HepG2 (cell line): ENCODE measurements around the gene RNPS1. TPM values are rescaled to one million over a fixed set of nuclear protein-coding genes. Genes with fewer than 3 reads are reported as not detected.

Experiments used
- CBFB ChIP-seq: sonication (generic); formaldehyde crosslinking; IDR thresholded peaks from 2 replicates; pipeline ENCODE4 v1.4.0; 2020; ENCODE audit warnings: missing genetic modification reagents
- CCDC6 ChIP-seq: sonication (generic); formaldehyde crosslinking; IDR thresholded peaks from 2 replicates; pipeline ENCODE4 v1.8.1; 2022; ENCODE audit warnings: mild to moderate bottlenecking, missing genetic modification reagents, moderate library complexity
- CHD2 ChIP-seq: IDR thresholded peaks from 2 replicates; pipeline ENCODE4 v1.6.1; 2011; ENCODE audit warnings: low read depth, low read length, improper control_type of control experiment
- JDP2 ChIP-seq: sonication (generic); formaldehyde crosslinking; IDR thresholded peaks from 2 replicates; pipeline ENCODE4 v1.8.1; 2022; ENCODE audit warnings: missing genetic modification reagents, borderline replicate concordance
- KDM3A ChIP-seq: IDR thresholded peaks from 2 replicates; pipeline ENCODE4 v1.6.1; 2018; ENCODE audit warnings: low read depth, missing compliant biosample characterization
- KDM6A ChIP-seq: IDR thresholded peaks from 2 replicates; pipeline ENCODE4 v1.6.1; 2016; ENCODE audit warnings: low read depth
- MTF2 ChIP-seq: sonication (generic); formaldehyde crosslinking; IDR thresholded peaks from 2 replicates; pipeline ENCODE4 v1.5.0; 2020; ENCODE audit warnings: missing genetic modification reagents, borderline replicate concordance
- NR2F1 ChIP-seq, 2 experiments: fragments of 450-650 bp in 1 of 2; formaldehyde crosslinking in 1 of 2; IDR thresholded peaks; 2 replicates each; pipeline versions ENCODE4 v1.5.0 to v1.6.1; 2016 to 2020; ENCODE audit warnings: mild to moderate bottlenecking in 1 of 2, missing compliant biosample characterization in 1 of 2, missing genetic modification reagents in 1 of 2, moderate library complexity in 1 of 2
- POLR2AphosphoS5 ChIP-seq: IDR thresholded peaks from 2 replicates; pipeline ENCODE4 v1.6.1; 2012; ENCODE audit warnings: low read depth, low read length
- SNAI1 ChIP-seq: sonication (generic); formaldehyde crosslinking; IDR thresholded peaks from 2 replicates; pipeline ENCODE4 v1.5.0; 2020; ENCODE audit warnings: mild to moderate bottlenecking, missing genetic modification reagents, borderline replicate concordance
- SOX5 ChIP-seq: IDR thresholded peaks from 2 replicates; pipeline ENCODE4 v1.6.1; 2016; ENCODE audit warnings: borderline replicate concordance
- SRSF4 ChIP-seq: fragments of 200-400 bp; formaldehyde crosslinking; IDR thresholded peaks from one replicate; pipeline ENCODE4 v1.6.1; 2018; ENCODE audit warnings: mild to moderate bottlenecking, low read depth, low read length, moderate library complexity; ENCODE audit not compliant: poor library complexity, severe bottlenecking
- TGIF2 ChIP-seq: IDR thresholded peaks from 2 replicates; pipeline ENCODE4 v1.6.1; 2016; ENCODE audit warnings: control low read depth, missing compliant biosample characterization
- TRIM24 ChIP-seq: sonication (generic); formaldehyde crosslinking; IDR thresholded peaks from 2 replicates; pipeline ENCODE4 v1.8.0; 2022; ENCODE audit warnings: mild to moderate bottlenecking, missing genetic modification reagents
- TSC22D2 ChIP-seq: sonication (generic); formaldehyde crosslinking; IDR thresholded peaks from 2 replicates; pipeline ENCODE4 v1.5.1; 2020; ENCODE audit warnings: missing genetic modification reagents, mild to moderate bottlenecking, borderline replicate concordance
- ZNF354B ChIP-seq: sonication (generic); formaldehyde crosslinking; IDR thresholded peaks from 2 replicates; pipeline ENCODE4 v1.8.0; 2022; ENCODE audit warnings: mild to moderate bottlenecking, missing genetic modification reagents
- ZNF501 ChIP-seq: sonication (generic); formaldehyde crosslinking; IDR thresholded peaks from 2 replicates; pipeline ENCODE4 v1.5.1; 2020; ENCODE audit warnings: mild to moderate bottlenecking, moderate library complexity, missing genetic modification reagents
- ZNF567 ChIP-seq: sonication (generic); formaldehyde crosslinking; IDR thresholded peaks from 2 replicates; pipeline ENCODE4 v1.8.1; 2023; ENCODE audit warnings: mild to moderate bottlenecking, missing genetic modification reagents, borderline replicate concordance
- ZNF598 ChIP-seq: sonication (generic); formaldehyde crosslinking; IDR thresholded peaks from 2 replicates; pipeline ENCODE4 v1.5.1; 2020; ENCODE audit warnings: mild to moderate bottlenecking, missing genetic modification reagents, borderline replicate concordance
- ZNF720 ChIP-seq: sonication (generic); formaldehyde crosslinking; IDR thresholded peaks from 2 replicates; pipeline ENCODE4 v1.4.0; 2020; ENCODE audit warnings: missing genetic modification reagents
- ZNF746 ChIP-seq: sonication (generic); formaldehyde crosslinking; IDR thresholded peaks from 2 replicates; pipeline ENCODE4 v1.8.0; 2022; ENCODE audit warnings: mild to moderate bottlenecking, missing genetic modification reagents
- ZSCAN21 ChIP-seq: sonication (generic); formaldehyde crosslinking; IDR thresholded peaks from 2 replicates; pipeline ENCODE4 v1.8.0; 2022; ENCODE audit warnings: mild to moderate bottlenecking, missing genetic modification reagents, moderate library complexity, borderline replicate concordance
- polyA plus RNA-seq, 8 experiments: library from polyadenylated mRNA; depleted of rRNA in 3 of 8; stranded (reverse) in 7 of 8; unstranded in 1 of 8; fragments of >200 nt; fragmentation: Illumina TruSeq in 4 of 8; extraction: Trizol in 4 of 8; gene quantifications; 2 replicates each; pipeline versions ENCODE4 v1.2.1 to v1.2.3, GENCODE V29; 2011 to 2016; ENCODE audit warnings: low read depth in 4 of 8, missing spikeins in 1 of 8, mixed read lengths in 1 of 8; ENCODE audit not compliant: insufficient read depth in 1 of 8
- total RNA-seq, 5 experiments: library from RNA; depleted of rRNA; stranded (reverse); fragments of >200 nt; fragmentation: Illumina TruSeq; extraction: Trizol; gene quantifications; 2 replicates each; pipeline ENCODE4 v1.2.3, GENCODE V29; 2016; ENCODE audit warnings: low read depth in 1 of 5
- TF ChIP-seq, protein P1 (sequence below): sonication (generic); IDR thresholded peaks from 2 replicates; pipeline ENCODE4 v1.6.1; 2016; ENCODE audit warnings: low read depth, borderline replicate concordance
- TF ChIP-seq, protein P2 (sequence below): IDR thresholded peaks from 2 replicates; pipeline ENCODE4 v1.6.1; 2016; ENCODE audit warnings: low read depth, missing genetic modification reagents, missing compliant biosample characterization
- TF ChIP-seq, protein P3 (sequence below): sonication (generic); formaldehyde crosslinking; IDR thresholded peaks from 2 replicates; pipeline ENCODE4 v1.5.0; 2020; ENCODE audit warnings: missing genetic modification reagents, mild to moderate bottlenecking, borderline replicate concordance

The RNPS1 gene
- total and polyA plus RNA-seq, 2 of the 13 experiments (the other 11 are each of a cell fraction or from before 2014, with no cell fraction given): 126 to 133 TPM

DNA sequence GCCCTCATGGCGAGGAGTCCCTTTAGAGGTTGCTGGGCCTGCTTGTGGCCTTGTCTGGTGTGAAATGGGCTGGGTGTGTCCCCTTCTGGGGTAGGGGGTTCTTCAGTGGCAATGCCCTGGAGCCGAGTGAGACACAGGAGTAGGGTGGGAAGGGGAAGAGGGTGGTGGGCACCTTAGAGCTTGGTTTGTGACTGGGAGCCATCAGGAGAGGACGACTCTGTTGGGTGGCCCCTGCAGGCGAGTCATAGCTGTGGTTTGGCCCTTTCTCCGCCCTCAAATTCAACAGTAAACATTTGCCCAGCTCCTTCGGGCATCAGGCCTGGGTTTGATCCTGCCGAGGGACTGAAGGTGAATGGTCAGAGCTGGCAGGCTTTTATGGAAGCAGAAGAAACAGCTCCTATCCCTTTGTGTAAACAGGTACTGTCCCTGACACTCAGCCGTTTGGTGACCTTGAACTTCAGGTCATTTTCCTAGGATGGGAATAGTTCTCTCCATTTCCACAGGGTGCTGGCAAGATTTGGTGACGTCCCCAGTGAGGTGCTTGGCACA is 41.6 kb downstream of the RNPS1 start (continued):
- TF ChIP-seq TSC22D2 (CRISPR knock-in tag) (no peak), KDM6A (CRISPR knock-in tag) (peak; percentile 20; the same call in 1 of the 2 replicates), MTF2 (no peak), KDM3A (0 out of 2 replicates have a peak, but pooled peaks have one; percentile 20), POLR2AphosphoS5 (peak; percentile 64), TRIM24 (CRISPR knock-in tag) (no peak), JDP2 (CRISPR knock-in tag) (no peak), NR2F1 (CRISPR knock-in tag; IDR thresholded peaks at IDR 0.05) (peak; percentile 79 to 80), ZNF598 (CRISPR knock-in tag) (no peak), ZNF354B (CRISPR knock-in tag) (no peak), ZNF746 (no peak), SNAI1 (CRISPR knock-in tag) (no peak), CCDC6 (peak; percentile 20; the same call in 1 of the 2 replicates), SOX5 (CRISPR knock-in tag) (peak; percentile 68; the same call in 1 of the 2 replicates), ZNF567 (CRISPR knock-in tag) (no peak), TGIF2 (no peak), ZNF720 (no peak), ZSCAN21 (CRISPR knock-in tag) (no peak), CHD2 (no peak), SRSF4 (no peak), ZNF501 (0 out of 2 replicates have a peak, but pooled peaks have one; percentile 32), CBFB (CRISPR knock-in tag) (peak; percentile 88)
- TF ChIP-seq, protein P1, sequence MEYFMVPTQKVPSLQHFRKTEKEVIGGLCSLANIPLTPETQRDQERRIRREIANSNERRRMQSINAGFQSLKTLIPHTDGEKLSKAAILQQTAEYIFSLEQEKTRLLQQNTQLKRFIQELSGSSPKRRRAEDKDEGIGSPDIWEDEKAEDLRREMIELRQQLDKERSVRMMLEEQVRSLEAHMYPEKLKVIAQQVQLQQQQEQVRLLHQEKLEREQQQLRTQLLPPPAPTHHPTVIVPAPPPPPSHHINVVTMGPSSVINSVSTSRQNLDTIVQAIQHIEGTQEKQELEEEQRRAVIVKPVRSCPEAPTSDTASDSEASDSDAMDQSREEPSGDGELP: peak; percentile 73; the same call in 1 of the 2 replicates
- TF ChIP-seq, protein P2, sequence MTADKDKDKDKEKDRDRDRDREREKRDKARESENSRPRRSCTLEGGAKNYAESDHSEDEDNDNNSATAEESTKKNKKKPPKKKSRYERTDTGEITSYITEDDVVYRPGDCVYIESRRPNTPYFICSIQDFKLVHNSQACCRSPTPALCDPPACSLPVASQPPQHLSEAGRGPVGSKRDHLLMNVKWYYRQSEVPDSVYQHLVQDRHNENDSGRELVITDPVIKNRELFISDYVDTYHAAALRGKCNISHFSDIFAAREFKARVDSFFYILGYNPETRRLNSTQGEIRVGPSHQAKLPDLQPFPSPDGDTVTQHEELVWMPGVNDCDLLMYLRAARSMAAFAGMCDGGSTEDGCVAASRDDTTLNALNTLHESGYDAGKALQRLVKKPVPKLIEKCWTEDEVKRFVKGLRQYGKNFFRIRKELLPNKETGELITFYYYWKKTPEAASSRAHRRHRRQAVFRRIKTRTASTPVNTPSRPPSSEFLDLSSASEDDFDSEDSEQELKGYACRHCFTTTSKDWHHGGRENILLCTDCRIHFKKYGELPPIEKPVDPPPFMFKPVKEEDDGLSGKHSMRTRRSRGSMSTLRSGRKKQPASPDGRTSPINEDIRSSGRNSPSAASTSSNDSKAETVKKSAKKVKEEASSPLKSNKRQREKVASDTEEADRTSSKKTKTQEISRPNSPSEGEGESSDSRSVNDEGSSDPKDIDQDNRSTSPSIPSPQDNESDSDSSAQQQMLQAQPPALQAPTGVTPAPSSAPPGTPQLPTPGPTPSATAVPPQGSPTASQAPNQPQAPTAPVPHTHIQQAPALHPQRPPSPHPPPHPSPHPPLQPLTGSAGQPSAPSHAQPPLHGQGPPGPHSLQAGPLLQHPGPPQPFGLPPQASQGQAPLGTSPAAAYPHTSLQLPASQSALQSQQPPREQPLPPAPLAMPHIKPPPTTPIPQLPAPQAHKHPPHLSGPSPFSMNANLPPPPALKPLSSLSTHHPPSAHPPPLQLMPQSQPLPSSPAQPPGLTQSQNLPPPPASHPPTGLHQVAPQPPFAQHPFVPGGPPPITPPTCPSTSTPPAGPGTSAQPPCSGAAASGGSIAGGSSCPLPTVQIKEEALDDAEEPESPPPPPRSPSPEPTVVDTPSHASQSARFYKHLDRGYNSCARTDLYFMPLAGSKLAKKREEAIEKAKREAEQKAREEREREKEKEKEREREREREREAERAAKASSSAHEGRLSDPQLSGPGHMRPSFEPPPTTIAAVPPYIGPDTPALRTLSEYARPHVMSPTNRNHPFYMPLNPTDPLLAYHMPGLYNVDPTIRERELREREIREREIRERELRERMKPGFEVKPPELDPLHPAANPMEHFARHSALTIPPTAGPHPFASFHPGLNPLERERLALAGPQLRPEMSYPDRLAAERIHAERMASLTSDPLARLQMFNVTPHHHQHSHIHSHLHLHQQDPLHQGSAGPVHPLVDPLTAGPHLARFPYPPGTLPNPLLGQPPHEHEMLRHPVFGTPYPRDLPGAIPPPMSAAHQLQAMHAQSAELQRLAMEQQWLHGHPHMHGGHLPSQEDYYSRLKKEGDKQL (CRISPR knock-in tag): peak; percentile 81
- TF ChIP-seq, protein P3, sequence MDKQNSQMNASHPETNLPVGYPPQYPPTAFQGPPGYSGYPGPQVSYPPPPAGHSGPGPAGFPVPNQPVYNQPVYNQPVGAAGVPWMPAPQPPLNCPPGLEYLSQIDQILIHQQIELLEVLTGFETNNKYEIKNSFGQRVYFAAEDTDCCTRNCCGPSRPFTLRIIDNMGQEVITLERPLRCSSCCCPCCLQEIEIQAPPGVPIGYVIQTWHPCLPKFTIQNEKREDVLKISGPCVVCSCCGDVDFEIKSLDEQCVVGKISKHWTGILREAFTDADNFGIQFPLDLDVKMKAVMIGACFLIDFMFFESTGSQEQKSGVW (CRISPR knock-in tag): no peak
